UCSD-AML1 (cell line): ENCODE measurements around the gene MRPL20.

Source experiments
- DNase-seq: peaks from one replicate; lab custom pipeline; 2025; ENCODE audit not compliant: unreplicated experiment; lab: John Stamatoyannopoulos, UW

The MRPL20 gene

DNA sequence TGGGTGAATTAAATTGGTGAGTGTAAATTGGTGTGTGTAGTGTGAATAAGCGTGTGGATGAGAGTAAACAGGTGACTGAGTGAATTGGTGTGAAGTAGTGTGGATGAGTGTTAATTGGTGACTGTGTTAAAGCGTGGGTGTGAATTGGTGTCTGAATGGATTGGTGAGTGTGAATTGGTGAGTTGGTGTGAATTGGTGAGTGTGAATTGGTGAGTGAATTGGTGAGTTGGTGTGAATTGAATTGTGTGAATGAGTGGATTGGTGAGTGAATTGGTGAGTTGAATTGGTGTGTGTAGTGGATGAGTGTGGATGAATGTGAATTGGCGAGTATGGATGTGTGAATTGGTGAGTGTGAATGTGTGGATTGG is 40.4 kb downstream of the MRPL20 start:
- no peak for DNase-seq

DNA sequence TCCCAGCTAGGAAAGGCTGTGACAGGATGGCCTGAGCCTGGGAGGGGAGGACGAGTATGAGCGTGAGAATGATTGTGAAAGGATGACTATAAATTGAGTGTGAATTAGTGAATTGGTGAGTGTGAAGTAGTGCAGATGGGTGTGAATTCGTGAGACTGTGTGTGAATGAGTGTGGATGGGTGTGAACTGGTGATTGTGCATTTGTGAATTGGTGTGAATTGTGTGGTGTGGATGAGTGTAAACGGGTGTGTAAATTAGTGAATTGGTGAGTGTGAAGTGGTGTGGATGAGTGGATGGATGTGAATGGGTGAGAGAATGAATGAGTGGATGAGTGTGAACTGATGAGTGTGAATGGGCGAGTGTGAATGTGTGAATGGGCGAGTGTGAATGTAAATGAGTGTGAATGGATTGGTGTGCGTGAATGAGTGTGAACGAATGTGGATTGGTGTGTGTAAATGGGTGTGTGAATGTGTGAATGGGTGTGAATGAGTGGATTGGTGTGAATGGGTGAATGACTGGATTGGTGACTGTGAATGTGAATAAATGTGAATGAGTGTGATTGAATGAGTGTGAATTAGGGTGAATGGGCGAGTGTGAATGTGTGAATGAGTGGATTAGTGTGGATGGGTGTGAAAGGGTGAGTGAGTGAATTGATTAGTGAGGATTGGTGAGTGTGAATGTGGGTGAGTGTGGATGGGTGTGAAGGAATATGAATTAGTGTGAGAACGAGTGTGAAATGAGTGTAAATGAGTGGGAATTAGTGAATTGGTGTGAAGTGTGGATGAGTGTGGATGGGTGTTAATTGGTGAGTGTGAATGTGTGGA is 41.0 kb downstream of the MRPL20 start:
- no peak for DNase-seq

DNA sequence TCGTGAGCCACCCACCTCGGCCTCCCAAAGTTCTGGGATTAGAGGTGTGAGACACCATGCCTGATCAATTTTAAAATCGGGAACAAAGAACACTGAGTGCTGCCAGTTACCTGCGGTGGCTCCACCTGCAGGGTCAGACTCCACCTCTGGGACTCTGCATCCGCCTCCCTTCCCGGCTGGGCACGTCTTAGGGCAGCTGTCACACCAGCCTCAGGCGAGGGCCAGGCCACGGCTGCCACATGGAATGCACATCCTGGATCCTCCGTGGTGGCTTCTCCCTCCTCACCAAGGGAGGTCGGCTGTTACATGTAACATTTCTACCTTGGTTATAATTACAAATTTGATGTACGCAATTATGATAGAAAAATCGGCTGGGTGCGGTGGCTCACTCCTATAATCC is 42.8 kb downstream of the MRPL20 start:
- DNase-seq = no peak

DNA sequence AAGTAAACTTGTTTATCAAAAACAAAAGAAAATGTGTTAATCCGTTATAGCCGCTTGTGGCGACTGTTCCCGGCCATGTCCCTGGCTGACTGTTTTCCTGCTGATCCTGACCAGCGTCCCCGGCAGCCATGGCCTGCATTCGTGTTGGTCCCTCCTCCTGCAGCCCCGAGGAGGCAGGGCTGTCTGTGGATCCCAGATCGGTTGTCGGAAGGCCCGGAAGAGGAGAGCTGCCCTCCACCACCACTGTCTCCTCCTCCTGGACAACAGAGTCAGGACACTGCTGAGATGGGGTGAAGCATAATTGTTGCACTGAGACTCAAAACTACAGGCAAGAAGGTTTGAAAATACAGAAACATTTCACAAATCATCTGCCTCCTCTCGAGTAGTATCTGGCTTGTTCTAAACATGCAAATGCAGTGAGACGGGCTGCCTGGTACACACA is 45.1 kb downstream of the MRPL20 start:
- no peak for DNase-seq

DNA sequence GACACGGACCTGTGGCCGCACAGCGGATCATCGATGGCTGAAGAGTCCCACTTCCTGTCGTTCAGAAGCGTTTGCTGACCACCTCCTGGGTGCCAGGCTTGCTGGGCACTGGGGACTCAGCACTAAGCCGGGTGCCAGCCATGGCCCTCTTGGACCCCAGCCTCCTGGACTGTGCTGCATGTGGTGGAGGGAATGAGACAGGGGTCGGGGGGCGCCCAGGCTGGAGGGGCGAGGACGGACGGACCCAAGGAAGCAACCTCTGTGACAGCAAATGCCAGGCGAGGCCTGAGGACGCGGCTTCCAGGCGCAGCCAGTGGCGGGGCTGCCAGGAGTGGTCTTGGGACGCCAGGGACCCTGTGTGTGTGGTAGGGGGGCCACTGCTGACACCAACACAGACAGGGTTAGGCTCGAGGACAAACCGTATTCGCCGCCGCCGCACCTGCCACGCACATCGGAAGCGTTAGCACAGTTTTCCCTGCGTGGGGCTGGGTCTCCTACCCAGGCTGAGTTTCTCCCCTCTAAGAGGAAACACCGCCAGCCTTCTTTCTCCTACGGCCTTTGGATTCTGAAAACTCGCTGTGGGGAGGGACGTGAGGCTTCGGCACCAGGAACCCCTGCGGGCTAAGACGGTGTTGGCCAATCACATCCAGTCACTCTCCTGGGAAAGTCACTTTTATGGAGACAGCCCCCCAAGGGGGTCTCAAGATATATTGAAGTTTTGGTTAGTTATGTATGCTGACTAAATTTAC is 45.7 kb downstream of the MRPL20 start:
- DNase-seq = no peak

DNA sequence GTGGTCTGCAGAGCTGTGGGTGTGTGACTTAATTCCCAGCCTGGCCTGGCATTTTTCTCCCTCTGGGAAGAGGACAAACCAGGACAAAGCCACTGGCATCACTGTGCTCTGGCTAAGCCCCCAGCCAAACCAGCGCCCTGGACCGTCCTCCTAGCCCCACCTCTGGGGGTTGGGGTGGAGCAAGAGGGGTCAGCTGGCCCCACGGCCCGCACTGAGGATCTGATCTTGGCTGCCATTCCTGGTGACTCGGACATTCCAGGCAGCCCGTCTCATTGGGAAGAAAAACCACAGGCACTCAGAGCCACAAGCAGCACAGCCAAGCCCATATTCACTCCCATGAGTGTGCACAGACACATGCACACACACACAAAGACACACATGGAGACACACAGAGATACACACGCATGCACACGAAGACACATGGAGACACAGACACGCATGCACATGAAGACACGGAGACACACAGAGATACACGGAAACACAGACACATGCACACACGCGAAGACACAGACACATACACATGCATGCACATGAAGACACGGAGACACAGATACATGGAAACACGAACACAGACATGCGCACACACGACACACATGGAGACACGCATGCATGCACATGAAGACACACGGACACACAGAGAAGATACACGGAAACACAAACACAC is 46.5 kb downstream of the MRPL20 start:
- DNase-seq = no peak

DNA sequence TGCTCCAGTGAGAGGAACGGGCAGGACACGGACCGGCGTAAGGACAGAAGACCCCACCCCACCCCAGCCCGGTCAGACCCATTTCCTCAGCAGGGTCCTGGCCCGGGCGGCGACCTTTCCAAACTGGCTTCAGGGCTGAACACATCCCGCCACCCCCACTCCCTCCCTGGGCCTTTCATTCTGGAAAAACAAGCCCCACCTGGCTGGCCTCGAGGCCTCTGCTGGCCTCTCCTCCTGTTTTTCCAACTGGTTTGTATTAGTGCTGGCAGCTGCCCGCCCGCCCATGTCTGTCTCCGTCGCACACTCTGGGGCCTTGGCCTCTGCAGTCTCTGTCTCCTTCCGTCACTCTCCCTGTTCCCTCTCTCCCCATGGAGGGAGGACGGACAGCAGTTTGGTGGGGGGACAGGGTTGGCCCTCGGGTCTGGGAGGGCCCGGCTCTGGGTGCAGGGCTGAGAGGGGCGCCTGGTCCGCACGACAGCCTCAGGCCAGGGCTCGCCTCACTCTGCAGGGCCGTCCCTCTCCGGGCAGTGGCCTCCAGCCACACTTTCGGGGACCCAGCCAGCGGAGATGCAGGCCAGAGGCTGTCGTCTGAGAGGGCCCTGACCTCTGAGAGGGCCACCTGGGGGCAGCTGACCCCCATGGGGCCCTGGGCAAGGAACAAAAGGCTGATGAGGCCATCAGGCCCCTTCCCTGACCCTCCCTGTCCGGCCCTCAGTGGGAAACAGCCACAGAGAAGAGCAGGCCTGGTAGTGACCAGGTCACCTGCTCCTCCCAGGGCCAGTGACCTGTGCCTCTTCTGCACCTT is 47.2 kb downstream of the MRPL20 start:
- DNase-seq = no peak

DNA sequence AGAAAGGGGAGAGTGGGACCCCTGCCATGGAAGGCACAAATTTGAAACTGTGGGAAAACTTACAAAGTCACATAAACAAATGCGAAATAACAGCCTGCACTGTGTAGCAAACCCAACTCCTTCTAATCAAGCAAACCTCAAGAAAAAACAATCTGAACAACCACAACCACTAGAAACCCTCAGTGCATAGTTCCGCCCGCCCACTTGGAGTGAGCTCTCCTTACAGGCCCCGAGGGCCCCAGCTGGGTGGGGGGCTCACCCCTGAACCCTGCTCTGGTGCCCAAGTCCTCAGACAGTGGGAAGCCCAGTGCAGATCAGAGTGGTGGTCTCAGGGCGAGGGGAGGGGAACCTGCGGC is 47.8 kb downstream of the MRPL20 start:
- no peak for DNase-seq

DNA sequence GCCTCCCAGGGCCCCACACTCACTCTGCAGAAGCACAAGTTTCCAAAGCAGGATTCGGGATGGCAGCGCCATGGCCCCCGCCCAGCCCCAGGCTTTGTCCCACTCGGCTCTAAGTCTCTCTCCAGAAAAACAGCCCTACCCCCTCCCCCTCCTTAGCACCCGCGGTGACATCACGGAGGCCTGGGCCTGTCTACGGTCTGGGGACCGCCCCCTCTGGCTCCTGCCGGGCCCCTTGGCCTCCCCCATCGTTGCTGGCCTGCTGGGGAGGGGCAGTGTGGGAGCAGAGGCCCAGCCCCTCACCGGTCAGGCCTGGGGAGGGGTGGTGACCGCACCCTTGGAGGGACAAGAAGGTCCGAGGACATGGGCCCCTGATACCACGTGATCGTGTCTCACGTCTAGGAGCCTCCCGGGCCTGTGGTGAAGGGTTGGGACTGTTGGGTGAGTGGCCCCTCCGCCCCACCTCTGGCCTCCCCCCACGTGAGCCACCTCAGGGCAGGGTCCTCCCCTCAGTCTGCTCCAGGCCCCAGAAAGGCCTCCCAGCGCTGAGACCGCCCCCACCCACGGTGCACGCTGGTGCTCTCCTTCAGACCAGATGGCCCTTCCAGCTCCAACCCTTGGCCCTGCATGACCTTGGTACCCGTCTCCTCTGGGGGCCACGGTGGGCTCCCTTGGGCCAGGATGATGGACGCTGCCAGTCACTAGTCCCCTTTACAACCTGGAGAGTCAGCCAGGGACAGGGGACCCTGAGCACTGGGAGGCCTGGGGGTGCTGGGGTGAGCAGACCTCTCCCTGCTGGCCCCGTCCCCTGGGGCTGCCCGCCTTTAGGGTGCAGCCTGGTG is 48.4 kb downstream of the MRPL20 start, which contains the start of gene MXRA8:
Gene MXRA8 (minus strand): TSS at position 123 of the 839 bp plus-strand sequence. CDS start 51 bp downstream, at position 72.
- DNase-seq = no peak

DNA sequence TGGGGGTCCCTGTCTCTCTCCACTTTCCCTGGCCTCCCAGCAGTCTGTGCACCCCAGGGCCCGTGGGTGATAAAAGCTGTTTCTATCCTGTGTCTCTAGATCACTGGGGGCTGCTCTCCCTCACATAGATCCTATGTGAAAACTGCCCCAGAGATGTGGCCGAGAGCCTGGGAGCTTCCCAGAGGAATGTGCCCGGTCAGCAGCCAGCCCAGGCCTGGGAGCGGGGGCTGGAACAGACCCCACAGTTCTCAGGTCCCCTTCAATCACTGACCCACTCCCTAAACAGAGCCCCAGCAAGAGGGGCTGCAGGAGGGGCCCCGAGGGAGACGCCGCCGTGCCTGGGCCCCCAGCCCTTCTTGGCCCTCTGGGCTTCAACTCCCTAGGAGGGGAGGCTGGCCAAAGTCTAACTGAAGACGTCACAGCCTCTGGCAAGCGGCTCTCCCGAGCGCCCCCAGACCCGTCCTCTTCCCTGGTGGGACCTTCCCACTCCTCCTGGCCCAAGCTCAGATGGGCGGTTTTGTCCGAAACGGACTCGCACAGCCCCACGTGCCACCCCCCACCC is 49.1 kb downstream of the MRPL20 start:
- DNase-seq = no peak

DNA sequence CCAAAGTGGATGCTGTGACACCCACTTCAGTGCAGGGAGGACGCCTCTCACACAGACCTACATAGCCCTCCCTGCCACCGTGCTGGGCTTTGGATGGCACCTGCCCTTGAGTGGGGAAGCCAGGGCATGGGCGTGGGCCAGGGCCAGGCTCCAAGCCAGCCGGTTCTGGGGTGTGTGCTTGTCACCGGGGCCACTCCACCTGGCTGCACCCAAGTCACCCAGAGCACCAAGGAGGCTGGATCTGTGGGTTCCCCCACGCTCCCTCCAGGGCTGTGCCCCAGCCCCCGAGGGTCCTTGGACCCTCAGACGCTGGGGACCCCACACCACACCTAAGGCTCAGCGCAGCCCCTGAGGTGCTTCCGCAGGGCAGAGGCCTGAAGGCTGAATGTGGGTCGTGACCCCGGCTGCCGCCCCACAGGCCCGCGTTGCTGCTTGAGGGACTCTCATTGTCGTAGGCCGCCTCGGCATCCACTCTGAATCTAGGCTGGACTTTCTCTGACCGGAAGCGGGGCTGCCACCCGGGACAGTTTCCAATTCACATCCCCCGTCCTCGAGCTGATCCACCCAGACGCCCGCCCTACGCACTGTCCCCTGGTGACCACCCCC is 50.2 kb downstream of the MRPL20 start:
- DNase-seq = no peak

DNA sequence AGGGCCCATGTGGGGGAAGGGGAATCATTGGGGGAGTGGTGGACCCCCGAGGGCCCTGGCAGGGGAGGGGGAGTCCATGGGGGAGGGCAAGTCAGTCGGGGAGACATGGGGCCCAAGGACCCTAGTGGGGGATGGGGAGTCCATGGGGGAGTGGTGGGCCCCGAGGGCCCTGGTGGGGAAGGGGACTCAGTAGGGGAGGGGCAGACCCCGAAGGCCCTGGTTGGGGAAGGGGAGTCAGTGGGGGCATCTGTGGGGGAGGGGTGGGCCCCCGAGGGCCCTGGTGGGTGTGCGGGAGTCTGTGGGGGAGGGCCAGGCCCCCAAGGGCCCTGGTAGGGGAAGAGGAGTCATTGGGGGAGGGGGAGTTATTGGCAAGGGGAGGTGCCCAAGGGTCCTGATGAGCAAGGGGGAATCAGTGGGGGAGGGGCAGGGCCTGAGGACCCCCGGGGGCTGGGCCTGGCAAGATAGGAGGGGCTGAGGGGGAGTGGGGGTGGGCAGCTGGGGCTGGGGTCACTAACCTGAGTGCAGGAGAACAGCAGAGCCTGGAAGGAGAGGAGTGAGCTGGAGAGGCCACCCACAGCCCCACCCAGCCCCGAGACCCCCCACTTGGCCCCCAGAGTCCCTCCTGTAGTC is 50.8 kb downstream of the MRPL20 start:
- DNase-seq = no peak

DNA sequence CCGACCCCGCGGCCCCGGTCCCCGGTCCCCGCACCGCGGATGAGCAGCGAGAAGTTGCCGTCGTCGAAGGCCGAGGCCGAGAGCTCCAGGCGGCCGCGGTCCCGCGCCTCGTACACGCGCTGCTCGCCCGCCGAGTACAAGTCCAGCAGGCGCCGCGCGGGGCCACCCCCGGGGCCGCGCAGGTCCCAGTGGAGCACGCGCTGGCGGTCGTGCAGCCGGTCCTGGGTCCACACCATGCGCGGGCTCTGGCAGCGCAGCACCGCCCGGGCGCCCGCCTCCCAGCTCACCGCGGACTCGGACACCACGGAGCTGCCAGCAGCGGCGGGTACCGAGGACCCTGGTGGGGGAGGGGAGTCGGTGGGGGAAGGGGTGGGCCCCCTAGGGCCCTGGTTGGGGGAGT is 51.7 kb downstream of the MRPL20 start:
- no peak for DNase-seq

DNA sequence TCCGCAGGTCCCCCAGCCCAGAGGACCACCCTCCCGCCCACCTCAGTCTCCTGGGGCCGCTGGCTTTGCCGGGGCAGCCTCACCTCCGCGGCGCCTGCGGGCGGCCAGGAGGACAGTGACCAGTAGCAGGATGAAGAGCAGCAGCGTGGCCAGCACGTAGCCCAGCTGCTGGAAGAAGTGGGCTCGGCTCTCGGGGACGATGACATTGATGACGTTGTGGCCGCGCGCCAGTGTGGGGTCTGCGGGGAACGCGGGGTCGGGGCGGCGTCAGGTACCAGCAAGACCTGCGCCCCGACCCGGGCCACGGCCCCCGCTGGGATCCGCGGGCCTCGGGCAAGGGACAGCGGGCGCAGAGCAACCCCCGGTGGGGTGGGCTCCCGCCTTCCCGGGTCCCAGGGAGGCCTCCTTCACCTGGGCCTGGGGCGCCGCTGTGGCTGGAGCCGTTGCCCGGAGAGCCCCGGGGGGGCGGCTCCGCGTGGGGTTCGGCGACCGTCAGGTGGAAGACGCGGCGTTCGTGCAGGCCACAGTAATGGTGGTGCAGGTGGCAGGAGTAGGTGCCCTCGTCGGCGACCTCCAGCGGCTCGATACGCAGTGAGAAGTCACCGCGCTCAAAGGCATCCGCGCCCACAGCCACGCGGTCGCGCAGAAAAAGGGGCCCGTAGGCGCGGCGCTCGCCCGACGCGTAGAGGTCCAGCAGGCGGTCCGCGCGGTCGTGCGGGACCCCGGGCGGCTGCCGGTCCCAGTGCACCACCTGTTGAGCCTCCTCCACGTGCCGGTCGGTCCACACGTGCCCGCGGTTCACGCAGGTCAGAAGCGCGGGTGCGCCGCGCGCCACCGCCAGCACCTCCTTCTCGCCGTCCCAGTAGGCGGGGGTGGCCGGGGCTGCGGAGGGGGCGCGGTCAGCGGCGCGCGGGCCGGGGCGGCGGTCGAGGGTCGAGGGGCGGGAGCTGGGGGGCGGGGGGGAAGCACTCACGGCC is 52.5 kb downstream of the MRPL20 start:
- no peak for DNase-seq

DNA sequence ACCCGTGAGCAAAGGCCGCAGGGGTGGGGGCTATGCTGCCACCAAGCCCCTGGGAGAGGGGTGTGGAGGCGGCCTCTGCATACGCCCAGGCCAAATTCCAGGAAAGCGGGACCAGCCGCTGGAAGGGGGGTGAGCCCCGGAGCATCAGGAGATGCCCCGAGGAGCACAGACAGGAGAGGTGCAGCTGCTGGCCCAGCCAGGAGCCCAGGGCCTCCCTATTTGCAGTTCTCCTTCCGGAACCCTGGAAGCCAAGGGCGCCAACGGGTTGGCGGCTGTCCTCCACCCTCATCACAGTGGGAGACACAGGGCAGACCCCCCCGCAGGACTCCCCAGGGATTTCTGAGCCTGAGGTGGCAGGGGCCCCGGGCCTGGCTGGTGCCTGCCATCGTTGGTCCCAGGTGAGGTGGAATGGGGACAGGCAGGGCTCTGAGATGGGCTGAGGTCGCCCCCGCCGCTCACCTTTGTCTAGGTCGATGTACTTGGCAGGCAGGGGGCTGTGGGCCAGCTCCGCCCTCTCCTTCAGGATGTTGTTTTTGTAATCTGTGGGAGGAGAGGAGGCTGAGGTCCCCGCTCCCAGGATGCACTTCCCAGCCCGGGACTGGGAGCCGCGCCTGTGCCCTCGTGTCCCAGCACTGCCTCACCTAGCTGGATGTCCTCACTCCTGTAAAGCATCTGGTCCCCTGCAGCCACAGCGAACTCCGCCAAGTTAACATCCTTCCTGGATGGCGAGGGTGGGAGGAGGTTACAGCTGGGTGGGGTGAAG is 53.5 kb downstream of the MRPL20 start:
- DNase-seq = no peak

DNA sequence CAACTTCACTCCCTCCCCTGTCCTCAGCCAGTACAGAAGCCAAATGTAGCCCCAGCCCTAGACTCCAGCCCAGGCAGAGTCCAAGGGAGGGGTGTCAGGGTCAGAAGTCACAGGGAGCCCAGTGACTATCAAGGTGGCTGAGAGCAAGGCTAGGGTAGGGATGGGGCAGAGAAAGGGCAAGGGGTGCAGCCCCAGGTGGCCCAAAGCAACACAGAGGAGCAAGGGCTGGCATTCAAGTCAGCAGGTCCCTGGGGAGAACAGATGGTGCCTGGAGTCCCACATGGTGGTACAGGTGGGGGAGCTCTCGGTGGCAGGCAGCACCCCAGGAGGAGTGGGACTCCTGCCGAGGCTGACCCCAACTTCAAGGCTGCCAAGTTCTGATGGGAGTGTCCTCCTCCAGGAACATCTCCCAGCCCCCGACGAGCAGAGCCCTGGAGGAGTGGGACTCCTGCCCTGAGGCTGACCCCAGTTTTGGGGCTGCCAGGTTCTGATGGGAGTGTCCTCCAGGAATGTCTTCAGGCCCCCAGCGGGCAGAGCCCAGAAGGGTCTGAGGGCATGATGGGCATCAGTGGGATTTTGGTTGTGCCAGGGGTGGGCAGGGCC is 54.2 kb downstream of the MRPL20 start:
- DNase-seq = no peak
